DMS 273 (cell line): ENCODE measurements around the gene MYBL2.
"Not testable (repeated sequence)": the region's sequence is repeated elsewhere in the genome, so short reads cannot be mapped to it uniquely, and the experiment has no call there.

Experiments used
- DNase-seq: peaks from one replicate; lab custom pipeline; 2025; ENCODE audit not compliant: unreplicated experiment; lab: John Stamatoyannopoulos, UW

Gene MYBL2

GRCh38 chr20:43666376-43667328 is at the start of gene MYBL2:
TSS of gene MYBL2 (plus strand) at chr20:43667114. CDS start at chr20:43667284, 170 bp downstream.
- peak; percentile 87 for DNase-seq

- DNase-seq = no peak
These were observed 35.3 kb upstream of the MYBL2 start for GRCh38 chr20:43631598-43631997.

- no peak for DNase-seq
These were observed 30.5 kb upstream of the MYBL2 start for GRCh38 chr20:43636429-43636828.

- no peak for DNase-seq
These were observed 24.4 kb upstream of the MYBL2 start for GRCh38 chr20:43642548-43642947.

GRCh38 chr20:43650997-43651525 is 15.9 kb upstream of the MYBL2 start:
- DNase-seq = no peak

GRCh38 chr20:43651650-43652184 is 15.2 kb upstream of the MYBL2 start:
- not testable (repeated sequence) for DNase-seq

GRCh38 chr20:43653966-43654365 is 12.9 kb upstream of the MYBL2 start:
- no peak for DNase-seq

GRCh38 chr20:43655176-43655575 is 11.7 kb upstream of the MYBL2 start:
- not testable (repeated sequence) for DNase-seq

- no peak for DNase-seq
These were observed 11.0 kb upstream of the MYBL2 start for GRCh38 chr20:43655937-43656336.

GRCh38 chr20:43658069-43658722 is 8.7 kb upstream of the MYBL2 start:
- DNase-seq = peak; percentile 65

GRCh38 chr20:43658723-43659419 is 8.0 kb upstream of the MYBL2 start:
- peak; percentile 20 for DNase-seq

- DNase-seq = peak; percentile 62
These were observed 3.8 kb upstream of the MYBL2 start for GRCh38 chr20:43662943-43663655.

- DNase-seq = no peak
These were observed 1.3 kb upstream of the MYBL2 start for GRCh38 chr20:43665466-43666176.

- peak; percentile 79 for DNase-seq
These were observed 623 bp downstream of the MYBL2 start for GRCh38 chr20:43667341-43668132.

GRCh38 chr20:43669332-43669731 is 2.4 kb downstream of the MYBL2 start:
- no peak for DNase-seq

- DNase-seq = no peak
These were observed 3.5 kb downstream of the MYBL2 start for GRCh38 chr20:43670423-43670822.

- no peak for DNase-seq
These were observed 9.5 kb downstream of the MYBL2 start for GRCh38 chr20:43676368-43676767.

- no peak for DNase-seq
These were observed 14.1 kb downstream of the MYBL2 start for GRCh38 chr20:43680981-43681380.

- DNase-seq = peak; percentile 90
These were observed 14.6 kb downstream of the MYBL2 start for GRCh38 chr20:43681468-43681942.
